HS-5 (cell line): ENCODE results near the gene ATP8B3.

Experiments used
- DNase-seq: peaks from one replicate; pipeline ENCODE4 v3.0.0-alpha.2; 2012; ENCODE audit warnings: low read depth

ATP8B3 gene

DNA sequence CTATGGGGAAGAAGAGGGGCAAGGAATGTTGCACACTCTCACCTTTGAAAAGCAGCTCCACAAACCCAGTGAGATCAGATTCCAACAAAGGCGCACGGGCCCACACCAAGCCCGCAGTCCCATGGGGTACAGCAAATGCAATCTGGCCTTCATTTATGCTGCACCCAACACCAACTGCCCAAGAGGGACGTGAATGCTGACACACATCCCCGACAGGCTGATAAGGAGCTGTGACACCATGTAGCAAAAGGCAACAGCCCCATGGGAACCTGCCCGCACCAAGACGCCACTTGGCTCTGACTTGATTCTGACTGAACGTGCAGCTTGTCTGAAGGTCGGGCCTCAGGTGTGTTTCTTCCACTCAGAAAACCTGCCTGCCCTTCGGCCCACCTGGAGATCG is 18.9 kb upstream of the ATP8B3 start:
- DNase-seq = no peak

GRCh38 chr19:1830568-1830967 is 18.5 kb upstream of the ATP8B3 start:
- no peak for DNase-seq

DNA sequence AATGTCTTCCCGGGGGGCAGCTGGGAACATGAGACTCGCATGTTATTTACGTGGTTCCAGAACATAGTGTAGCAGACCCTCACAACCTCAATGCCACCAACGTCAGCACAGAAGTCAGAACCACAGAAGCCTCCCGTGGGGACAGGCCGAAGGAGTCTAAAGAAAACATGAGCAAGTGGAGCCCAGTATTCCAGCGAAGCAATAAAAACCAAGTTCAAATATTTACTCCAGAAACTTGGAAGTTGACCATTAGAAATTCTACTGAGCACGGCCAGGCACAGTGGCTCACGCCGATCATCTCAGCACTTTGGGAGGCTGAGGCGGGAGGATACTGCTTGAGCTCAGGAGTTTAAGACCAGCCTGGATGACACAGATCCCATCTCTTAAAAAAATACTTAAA is 17.9 kb upstream of the ATP8B3 start:
- no peak for DNase-seq

- no peak for DNase-seq
Measured at GRCh38 chr19:1828279-1829238, 16.5 kb upstream of the ATP8B3 start.

- DNase-seq = no peak
Measured at GRCh38 chr19:1827566-1828278, 15.6 kb upstream of the ATP8B3 start.

GRCh38 chr19:1826557-1827521 is 14.8 kb upstream of the ATP8B3 start:
- no peak for DNase-seq

- DNase-seq = no peak
Measured at GRCh38 chr19:1825909-1826556, 14.0 kb upstream of the ATP8B3 start.

DNA sequence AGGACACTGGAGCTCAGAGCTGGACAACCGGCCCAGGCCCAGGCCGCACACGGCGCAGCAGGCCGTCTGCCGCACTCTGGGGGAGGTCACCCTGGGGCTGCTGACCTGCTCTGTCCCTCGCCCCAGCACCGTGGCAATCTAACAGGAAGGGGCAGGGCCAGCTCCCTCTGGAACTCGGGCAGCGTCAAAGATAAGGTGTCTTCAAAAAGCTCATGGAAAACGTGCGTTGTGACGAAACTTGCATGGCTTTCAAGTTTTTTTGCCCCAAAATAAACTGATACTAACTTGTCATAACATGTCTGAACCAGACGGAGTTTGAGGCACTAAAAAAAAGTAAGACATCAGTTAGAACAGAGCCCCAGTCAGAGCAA is 12.2 kb upstream of the ATP8B3 start:
- DNase-seq = no peak

DNA sequence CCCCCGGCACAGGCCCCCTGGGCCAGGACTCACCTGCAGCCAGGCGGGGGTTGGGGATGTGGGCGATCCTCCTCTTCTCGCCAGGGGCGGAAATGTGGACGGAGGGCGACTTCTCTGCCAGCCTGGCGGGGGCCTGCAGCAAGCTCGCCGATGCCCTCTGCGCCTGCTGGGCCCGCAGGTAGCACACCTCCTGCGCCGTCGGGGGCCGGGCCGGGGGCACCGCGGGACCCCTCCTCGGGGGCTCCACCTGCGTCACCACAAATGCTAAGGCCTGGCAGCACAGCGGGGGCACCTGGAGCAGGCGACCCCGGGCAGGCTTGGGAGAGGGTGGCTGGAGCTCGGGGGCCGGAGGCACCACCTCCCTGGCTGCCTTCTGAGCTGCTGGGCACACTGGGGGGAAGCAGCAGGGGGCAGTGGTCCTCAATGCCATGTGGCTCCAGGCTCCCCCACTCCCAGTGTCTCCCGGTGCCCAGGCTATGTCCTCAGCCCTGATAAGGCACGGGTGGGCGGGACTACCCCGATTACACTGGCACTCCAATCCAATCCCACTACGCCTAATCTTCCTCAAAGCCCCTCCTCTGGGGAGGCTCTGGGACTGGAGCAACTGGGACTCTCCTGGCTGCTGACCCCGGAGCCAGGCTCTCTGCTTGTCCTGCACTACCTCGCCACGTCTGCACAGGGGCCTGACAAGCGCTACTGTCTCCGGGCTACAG is 11.6 kb upstream of the ATP8B3 start:
- DNase-seq = no peak

GRCh38 chr19:1823020-1823419 is 10.9 kb upstream of the ATP8B3 start:
- DNase-seq = no peak

GRCh38 chr19:1822210-1822609 is 10.1 kb upstream of the ATP8B3 start:
- no peak for DNase-seq

- DNase-seq = no peak
Measured at GRCh38 chr19:1819341-1820255, 7.5 kb upstream of the ATP8B3 start.

DNA sequence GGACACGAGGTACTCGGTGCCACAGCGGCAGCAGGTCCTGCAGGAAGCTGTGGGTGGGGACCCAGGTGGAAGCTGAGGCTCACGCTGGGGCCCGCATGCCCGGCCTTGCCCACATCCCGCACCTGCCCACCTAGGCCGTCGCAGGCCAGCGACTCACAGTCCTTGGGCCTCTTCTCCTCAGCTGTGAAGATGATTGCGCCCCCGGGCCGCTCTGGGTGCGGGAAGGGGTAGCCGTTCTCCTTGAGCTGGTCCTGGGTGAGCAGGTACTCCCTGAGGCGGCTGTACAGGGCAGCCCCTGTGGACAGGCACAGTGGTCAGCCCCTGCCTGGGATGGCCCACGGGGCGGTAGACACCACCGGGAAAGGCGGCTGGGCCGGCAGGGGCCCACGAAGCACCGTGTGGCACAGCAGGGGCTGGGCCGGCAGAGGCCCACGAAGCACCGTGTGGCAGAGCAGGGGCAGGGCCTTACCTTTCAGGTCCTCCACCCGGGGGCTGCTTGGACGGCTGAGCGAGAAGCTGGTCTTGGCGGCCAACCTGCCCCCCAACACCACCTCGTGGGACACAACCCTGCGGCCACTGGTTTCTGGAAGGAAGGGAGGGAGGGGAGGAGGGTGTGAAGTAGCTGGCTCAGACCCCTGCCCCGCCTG is 6.6 kb upstream of the ATP8B3 start:
- DNase-seq = no peak

DNA sequence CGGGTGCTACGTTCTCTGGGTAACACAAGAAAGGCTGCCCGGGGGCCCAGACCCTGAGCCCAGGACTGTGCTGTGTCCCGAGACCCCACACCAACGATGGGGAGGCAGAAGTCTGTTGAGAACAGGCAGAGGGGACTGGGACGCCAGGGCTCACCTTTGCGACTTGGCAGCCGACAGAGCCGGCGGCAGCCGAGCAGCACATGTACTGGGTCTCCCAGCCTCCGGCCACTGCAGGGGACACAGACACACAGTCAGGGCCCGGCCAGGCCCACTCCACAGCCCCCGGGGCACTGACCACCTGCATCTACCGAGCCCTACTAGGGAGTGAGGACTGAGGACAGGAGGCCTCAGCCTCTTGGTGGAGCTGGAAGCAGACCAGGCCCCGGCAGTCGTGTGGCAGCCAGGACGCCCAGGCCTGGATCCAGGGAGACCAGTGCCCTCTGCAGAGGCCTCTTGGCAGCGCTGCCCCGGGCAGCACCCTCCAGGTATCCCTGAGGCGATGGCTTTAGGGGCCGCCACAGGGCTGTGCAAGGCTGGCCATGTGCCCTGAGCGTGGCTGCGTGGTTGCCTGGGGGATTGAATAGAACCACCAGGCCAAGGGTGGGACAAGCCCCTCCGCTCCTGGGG is 5.6 kb upstream of the ATP8B3 start:
- no peak for DNase-seq

DNA sequence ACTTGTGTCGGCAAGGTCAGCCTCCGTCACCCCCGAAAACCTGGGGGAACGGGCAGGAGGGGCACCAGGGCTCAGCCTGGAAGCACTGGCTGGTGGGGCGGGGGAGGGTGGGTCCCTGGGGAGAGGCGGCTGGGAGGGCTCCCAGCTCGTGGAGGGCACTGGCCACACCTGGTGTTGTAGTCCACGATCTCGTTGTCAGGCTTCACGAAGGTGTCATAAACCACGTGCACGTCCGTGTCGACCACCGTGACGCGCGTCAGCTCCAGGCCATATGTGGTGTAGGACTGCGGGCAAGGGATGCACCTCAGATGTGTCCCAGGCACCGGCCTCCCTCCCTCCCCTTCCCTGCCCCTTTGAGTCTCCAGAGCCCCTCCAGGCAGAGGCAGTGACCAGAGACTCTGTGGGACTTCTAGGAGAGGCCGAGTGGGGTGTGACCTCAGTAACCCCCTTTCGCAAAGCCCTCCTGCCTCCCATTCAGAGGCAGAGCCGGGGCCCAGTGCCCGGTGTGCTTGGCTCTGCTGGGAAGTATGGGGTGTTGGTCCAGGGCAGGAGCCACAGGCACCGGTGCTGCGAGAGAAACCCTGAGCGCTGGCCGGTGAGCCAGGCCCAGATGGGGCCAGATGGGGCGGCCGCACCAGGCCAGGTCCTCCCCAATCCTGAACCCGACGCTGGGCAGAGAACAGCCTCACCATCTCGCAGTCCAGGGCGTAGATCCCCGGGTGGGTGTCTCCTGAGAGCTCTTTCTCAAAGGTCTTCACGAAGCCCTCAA is 4.6 kb upstream of the ATP8B3 start:
- no peak for DNase-seq

GRCh38 chr19:1815605-1816529 is 3.8 kb upstream of the ATP8B3 start:
- no peak for DNase-seq
